ENCODE results near the gene ACTMAP.

ACTMAP gene

DNA sequence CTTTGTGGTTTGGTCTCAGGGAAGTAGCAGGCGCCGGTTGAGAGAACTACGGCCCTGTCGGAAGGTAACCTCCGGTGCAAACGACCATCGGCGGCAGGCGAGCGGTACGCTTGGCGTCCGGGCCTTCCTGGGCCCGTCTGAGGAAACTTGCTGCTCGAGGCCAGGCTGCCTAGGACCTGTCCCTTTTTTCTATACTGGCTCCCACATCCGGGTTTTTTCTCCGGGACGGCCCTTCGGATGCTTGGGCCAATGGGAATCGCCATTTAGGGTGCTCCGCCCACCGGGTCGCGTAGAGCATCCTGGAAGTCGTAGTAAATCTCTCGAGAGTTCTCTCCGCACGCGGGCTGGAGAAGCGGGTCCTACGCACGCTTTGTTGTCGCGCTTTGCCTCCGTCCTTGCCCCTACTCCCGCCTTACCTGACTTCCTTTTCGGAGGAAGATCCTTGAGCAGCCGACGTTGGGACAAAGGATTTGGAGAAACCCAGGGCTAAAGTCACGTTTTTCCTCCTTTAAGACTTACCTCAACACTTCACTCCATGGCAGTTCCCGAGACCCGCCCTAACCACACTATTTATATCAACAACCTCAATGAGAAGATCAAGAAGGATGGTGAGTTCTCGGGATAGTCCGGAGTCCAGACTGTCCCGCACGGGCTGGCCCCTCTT lies 729 bp upstream of the ACTMAP start, which contains the start of gene SNRPA:
Gene SNRPA (plus strand): TSS at position 330 of the 664 bp plus-strand sequence. CDS start 206 bp downstream, at position 536.
- TF ChIP-seq, protein P1, sequence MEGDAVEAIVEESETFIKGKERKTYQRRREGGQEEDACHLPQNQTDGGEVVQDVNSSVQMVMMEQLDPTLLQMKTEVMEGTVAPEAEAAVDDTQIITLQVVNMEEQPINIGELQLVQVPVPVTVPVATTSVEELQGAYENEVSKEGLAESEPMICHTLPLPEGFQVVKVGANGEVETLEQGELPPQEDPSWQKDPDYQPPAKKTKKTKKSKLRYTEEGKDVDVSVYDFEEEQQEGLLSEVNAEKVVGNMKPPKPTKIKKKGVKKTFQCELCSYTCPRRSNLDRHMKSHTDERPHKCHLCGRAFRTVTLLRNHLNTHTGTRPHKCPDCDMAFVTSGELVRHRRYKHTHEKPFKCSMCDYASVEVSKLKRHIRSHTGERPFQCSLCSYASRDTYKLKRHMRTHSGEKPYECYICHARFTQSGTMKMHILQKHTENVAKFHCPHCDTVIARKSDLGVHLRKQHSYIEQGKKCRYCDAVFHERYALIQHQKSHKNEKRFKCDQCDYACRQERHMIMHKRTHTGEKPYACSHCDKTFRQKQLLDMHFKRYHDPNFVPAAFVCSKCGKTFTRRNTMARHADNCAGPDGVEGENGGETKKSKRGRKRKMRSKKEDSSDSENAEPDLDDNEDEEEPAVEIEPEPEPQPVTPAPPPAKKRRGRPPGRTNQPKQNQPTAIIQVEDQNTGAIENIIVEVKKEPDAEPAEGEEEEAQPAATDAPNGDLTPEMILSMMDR (IDR thresholded peaks at IDR 0.05; ENCODE audit: borderline replicate concordance, insufficient read depth, low read depth, low read length): no peak
- peak within 1 kb of the TSS; percentile 90 for H3K4me3 ChIP-seq (ENCODE audit: low read depth, low read length)

DNA sequence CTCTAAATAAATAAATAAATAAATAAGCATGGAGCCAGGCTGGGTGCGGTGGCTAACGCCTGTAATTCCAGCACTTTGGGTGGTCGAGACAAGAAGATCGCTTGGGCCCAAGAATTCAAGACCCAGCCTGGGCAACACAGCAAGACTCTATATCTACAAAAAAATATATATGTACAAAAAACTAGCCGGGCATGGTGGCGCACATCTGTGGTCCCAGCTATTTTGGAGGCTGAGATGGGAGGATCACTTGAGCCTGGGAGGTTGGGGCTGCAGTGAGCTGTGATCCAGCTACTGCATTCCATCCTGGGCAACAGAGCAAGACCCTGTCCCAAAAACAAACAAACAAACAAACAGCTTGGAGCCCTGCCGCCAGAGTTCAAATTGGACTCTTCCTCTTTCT lies 2.7 kb downstream of the ACTMAP start:
- TF ChIP-seq, protein P1 (IDR thresholded peaks at IDR 0.05; ENCODE audit: borderline replicate concordance, insufficient read depth, low read depth, low read length): no peak
- no peak overlapping the region for H3K4me3 ChIP-seq (ENCODE audit: low read depth, low read length)

DNA sequence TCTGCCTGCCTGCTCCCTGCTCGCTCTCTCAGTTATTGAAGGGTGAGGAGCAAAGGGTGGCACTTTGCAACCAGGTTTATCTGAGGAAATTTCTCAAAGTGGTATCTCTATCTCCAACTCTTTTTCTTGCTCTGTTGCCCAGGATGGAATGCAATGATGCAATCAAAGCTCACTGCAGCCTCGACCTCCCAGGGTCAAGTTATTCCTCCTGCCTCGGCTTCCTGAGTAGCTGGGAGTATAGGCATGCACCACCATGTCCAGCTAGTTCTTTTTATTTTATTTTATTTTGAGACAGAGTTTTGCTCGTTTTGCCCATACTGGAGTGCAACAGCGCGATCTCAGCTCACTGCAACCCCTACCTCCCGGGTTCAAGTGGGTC lies 4.9 kb downstream of the ACTMAP start:
- H3K4me3 ChIP-seq (ENCODE audit: low read depth, low read length): no peak overlapping the region
- TF ChIP-seq, protein P1 (IDR thresholded peaks at IDR 0.05; ENCODE audit: borderline replicate concordance, insufficient read depth, low read depth, low read length): no peak

DNA sequence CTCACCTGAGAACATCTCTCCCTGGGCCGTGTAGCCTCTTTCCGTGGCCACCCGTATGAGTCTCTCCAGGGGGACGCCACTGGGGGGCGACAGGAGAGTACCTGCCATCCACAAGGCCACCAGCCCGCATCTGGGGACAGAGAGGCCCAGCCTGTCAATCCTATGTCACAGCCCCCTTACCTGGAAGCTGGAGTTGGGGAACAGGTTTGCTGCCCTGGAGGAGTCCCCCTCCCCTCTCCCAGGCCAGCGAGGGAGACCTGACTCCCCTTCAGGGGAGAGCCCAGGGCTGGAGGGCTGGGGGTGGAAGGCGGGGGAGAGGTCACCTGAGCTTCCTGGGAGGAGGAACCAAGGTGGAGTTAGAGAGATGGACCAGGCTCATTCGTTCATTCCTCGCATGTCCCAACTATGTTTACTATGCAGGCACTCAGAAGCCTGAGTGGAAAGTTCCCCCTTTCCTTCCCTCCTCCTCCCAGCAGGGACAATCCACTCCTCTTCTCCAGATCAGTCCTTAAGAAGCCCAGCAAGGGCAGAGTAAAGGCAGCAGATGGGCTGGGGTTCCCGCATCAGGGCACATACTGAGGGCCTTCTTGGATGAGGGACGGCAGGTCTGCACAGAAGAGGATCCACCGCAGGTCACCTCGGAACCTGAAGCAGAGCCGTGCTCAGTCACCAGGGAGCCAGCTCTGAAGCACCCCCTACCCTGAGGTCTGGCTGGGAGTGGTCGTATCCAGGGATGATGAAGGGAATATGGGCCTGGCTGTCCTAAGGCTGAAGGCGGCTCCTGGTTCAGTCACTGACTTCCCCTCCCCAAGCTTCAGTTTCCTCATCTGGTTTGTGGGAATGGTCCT lies 5.5 kb downstream of the ACTMAP start:
- no peak overlapping the region for H3K4me3 ChIP-seq (ENCODE audit: low read depth, low read length)
- TF ChIP-seq, protein P1 (IDR thresholded peaks at IDR 0.05; ENCODE audit: borderline replicate concordance, insufficient read depth, low read depth, low read length): peak; percentile 39; the same call in 1 of the 2 replicates

DNA sequence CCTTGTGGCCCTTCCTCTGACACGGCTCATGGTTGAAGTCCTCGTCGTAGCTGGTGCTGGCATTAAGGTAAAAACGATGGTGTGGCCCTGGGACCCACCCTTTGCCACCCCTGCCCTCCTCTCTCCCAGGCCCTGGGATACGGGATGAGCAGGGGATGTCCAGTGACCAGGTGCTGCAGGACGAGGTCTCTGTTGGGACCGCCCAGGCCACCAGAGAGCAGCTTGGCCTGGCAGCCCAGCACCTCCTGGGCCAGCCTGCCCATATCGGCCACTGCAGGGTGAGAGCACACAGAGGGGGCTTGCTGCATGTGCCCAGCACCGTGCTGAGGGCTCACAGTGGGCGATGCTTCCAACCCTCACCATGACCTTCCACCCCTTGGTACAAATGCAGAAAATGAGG lies 6.4 kb downstream of the ACTMAP start:
- TF ChIP-seq, protein P1 (IDR thresholded peaks at IDR 0.05; ENCODE audit: borderline replicate concordance, insufficient read depth, low read depth, low read length): no peak
- H3K4me3 ChIP-seq (ENCODE audit: low read depth, low read length): no peak overlapping the region

DNA sequence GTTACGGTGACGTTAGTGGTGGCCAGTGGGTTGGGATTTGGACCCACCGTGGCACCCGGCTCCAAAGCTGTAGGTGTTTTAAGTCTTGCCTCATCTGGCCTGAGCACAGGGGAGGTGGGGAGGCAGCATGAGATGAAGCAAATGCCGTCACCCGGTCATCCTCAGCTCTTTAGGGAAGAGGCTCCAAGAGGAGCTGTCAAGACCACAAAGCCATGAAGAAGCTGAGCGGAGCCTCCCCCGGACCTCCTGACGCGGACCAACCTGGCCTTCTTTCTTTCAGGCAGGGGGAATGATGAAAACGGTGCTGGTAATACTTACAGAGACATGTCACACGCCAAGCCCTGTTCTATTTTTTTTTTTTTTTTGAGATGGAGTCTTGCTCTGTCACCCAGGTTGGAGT lies 7.4 kb downstream of the ACTMAP start:
- no peak overlapping the region for H3K4me3 ChIP-seq (ENCODE audit: low read depth, low read length)
- TF ChIP-seq, protein P1 (IDR thresholded peaks at IDR 0.05; ENCODE audit: borderline replicate concordance, insufficient read depth, low read depth, low read length): no peak
